Measurements from ENCODE around the gene EPN1. TPM values are rescaled to one million over a fixed set of nuclear protein-coding genes. Genes with fewer than 3 reads are reported as not detected.

Gene EPN1
- total and polyA plus RNA-seq, 2 of the 13 experiments (the other 11 are each of a cell fraction or from before 2014, with no cell fraction given): 28.9 to 31.7 TPM

GRCh38 chr19:55669418-55670279 is 5.4 kb upstream of the EPN1 start:
- H3K4me1 ChIP-seq (ENCODE audit: insufficient read depth, low read length): peaks cover 23% of the 10 kb centered on the region
- WGBS (ENCODE audit: low lambda C conversion rate): 94% methylated on average over 37 of the region's 43 CpGs
- H4K20me1 ChIP-seq (ENCODE audit: insufficient read depth, low read length): peaks cover 54% of the 10 kb centered on the region
- CTCF ChIA-PET (ENCODE audit: low intra/inter-chr PET ratio, low total read pairs): no interaction called here
- ATAC-seq (no peak), DNase-seq (ENCODE audit: low spot score) (no peak), FAIRE-seq (no peak)
- H3K79me2 ChIP-seq (ENCODE audit: insufficient read depth, low read length): peaks cover 54% of the 10 kb centered on the region
- H3K27ac ChIP-seq (ENCODE audit: extremely low read length, insufficient read depth, low read length): no peak overlapping the region
- in situ Hi-C loops (cut with HindIII; ENCODE audit: extremely low pct_ligation_motif_present, low pct_unique_long_range_greater_than_20kb): no loop called here
- H3K4me2 ChIP-seq (ENCODE audit: low read depth, low read length): no peak overlapping the region
- TF ChIP-seq POLR2A (IDR thresholded peaks at IDR 0.05; ENCODE audit: insufficient read depth in 1 of 2, low read depth in 2 of 2, low read length in 2 of 2) (0 out of 4 replicates have a peak, but pooled peaks of 1 of the 2 experiments have one; percentile 23), ZNF780A (CRISPR knock-in tag; IDR thresholded peaks at IDR 0.05) (no peak), AGO2 (optimal IDR thresholded peaks at IDR 0.05; ENCODE audit: low read depth, low read length) (peak; percentile 59)
- H3K36me3 ChIP-seq (replicated peaks in 1 of 2; ENCODE audit: control insufficient read depth in 1 of 2, insufficient read depth in 2 of 2, low read length in 2 of 2): peaks cover 42 to 66% of the 10 kb centered on the region in 2 experiments; a peak in 4 of 5 replicates
- no peaks in the 10 kb centered on the region for H3K27me3 ChIP-seq (ENCODE audit: control insufficient read depth in 1 of 2, insufficient read depth in 2 of 2, low read length in 2 of 2)
- POLR2A ChIA-PET: interaction anchor here (1.0 kb wide), 1 partner anchor 15 kb away, joined by 5 read pairs; the partner anchor contains the start of gene U2AF2
- H2AFZ ChIP-seq (ENCODE audit: low read length): no peak overlapping the region
- BruUV-seq (replicated peaks): no TSS peak
- H3K4me3 ChIP-seq (replicated peaks in 1 of 3; ENCODE audit: insufficient read depth in 1 of 3, low read depth in 2 of 3, low read length in 3 of 3): no peak overlapping the region
- no peak overlapping the region for H3K9ac ChIP-seq (ENCODE audit: insufficient read depth, low read depth, low read length)
- H3K9me3 ChIP-seq (ENCODE audit: low read length): no peaks in the 10 kb centered on the region
- intact Hi-C loops (cut with micrococcal nuclease; ENCODE audit: unreplicated experiment): no loop called here

- no TSS peak for BruUV-seq (replicated peaks)
- intact Hi-C loops (cut with micrococcal nuclease; ENCODE audit: unreplicated experiment): no loop called here
- WGBS (ENCODE audit: low lambda C conversion rate): 91% methylated on average over 23 of the region's 23 CpGs
- ChIA-PET POLR2A (interaction anchor here (1.4 to 2.0 kb wide), 3 partner anchors 13 to 16 kb away, joined by 9 to 14 read pairs (median 10); partner anchors contain the start of gene U2AF2), CTCF (ENCODE audit: low intra/inter-chr PET ratio, low total read pairs) (interaction anchor here (1.4 kb wide), 1 partner anchor 17 kb away, joined by 7 read pairs; no protein-coding TSS in a partner anchor)
- H3K4me2 ChIP-seq (ENCODE audit: low read depth, low read length): no peak overlapping the region
- no peaks in the 10 kb centered on the region; a peak in 1 of 5 replicates for H3K27me3 ChIP-seq (ENCODE audit: control insufficient read depth in 1 of 2, insufficient read depth in 2 of 2, low read length in 2 of 2)
- in situ Hi-C loops (cut with HindIII; ENCODE audit: extremely low pct_ligation_motif_present, low pct_unique_long_range_greater_than_20kb): no loop called here
- no peak overlapping the region for H3K9ac ChIP-seq (ENCODE audit: insufficient read depth, low read depth, low read length)
- H3K27ac ChIP-seq (ENCODE audit: extremely low read length, insufficient read depth, low read length): no peak overlapping the region
- DNase-seq (ENCODE audit: low spot score) (no peak), ATAC-seq (peak; percentile 20; the same call in 2 of the 3 replicates), FAIRE-seq (no peak)
- no peak overlapping the region for H2AFZ ChIP-seq (ENCODE audit: low read length)
- H3K36me3 ChIP-seq (replicated peaks in 1 of 2; ENCODE audit: control insufficient read depth in 1 of 2, insufficient read depth in 2 of 2, low read length in 2 of 2): peaks cover 42 to 62% of the 10 kb centered on the region in 2 experiments; a peak in 4 of 5 replicates
- H3K79me2 ChIP-seq (ENCODE audit: insufficient read depth, low read length): peaks cover 57% of the 10 kb centered on the region
- peaks cover 23% of the 10 kb centered on the region for H3K4me1 ChIP-seq (ENCODE audit: insufficient read depth, low read length)
- H4K20me1 ChIP-seq (ENCODE audit: insufficient read depth, low read length): peaks cover 54% of the 10 kb centered on the region
- H3K9me3 ChIP-seq (ENCODE audit: low read length): no peaks in the 10 kb centered on the region
- H3K4me3 ChIP-seq (replicated peaks in 1 of 3; ENCODE audit: insufficient read depth in 1 of 3, low read depth in 2 of 3, low read length in 3 of 3): no peak overlapping the region
- TF ChIP-seq ZNF761 (CRISPR knock-in tag; conservative IDR thresholded peaks at IDR 0.05): no peak
- TF ChIP-seq ZNF160 (CRISPR knock-in tag; IDR thresholded peaks at IDR 0.05): no peak
- no peak for TF ChIP-seq HMGXB3 (CRISPR knock-in tag; IDR thresholded peaks at IDR 0.05; ENCODE audit: borderline replicate concordance)
- TF ChIP-seq ZSCAN25 (CRISPR knock-in tag; IDR thresholded peaks at IDR 0.05): no peak
- no peak for TF ChIP-seq MIER3 (CRISPR knock-in tag; IDR thresholded peaks at IDR 0.05; ENCODE audit: borderline replicate concordance)
- peak in 1 of 2 experiments; percentile 34; a peak in 2 of 4 replicates for TF ChIP-seq POLR2A (IDR thresholded peaks at IDR 0.05; ENCODE audit: insufficient read depth in 1 of 2, low read depth in 2 of 2, low read length in 2 of 2)
- TF ChIP-seq AGO2 (optimal IDR thresholded peaks at IDR 0.05; ENCODE audit: low read depth, low read length): peak; percentile 78
- TF ChIP-seq ZNF816 (CRISPR knock-in tag; IDR thresholded peaks at IDR 0.05; ENCODE audit: borderline replicate concordance): no peak
- peak; percentile 75 for TF ChIP-seq RBFOX2 (IDR thresholded peaks at IDR 0.05; ENCODE audit: low read depth, low read length)
- no peak for TF ChIP-seq ZNF205 (CRISPR knock-in tag; IDR thresholded peaks at IDR 0.05)
These were observed 4.6 kb upstream of the EPN1 start for GRCh38 chr19:55670280-55671053.
